ENCODE data around the gene TSPOAP1.

TSPOAP1 gene

DNA sequence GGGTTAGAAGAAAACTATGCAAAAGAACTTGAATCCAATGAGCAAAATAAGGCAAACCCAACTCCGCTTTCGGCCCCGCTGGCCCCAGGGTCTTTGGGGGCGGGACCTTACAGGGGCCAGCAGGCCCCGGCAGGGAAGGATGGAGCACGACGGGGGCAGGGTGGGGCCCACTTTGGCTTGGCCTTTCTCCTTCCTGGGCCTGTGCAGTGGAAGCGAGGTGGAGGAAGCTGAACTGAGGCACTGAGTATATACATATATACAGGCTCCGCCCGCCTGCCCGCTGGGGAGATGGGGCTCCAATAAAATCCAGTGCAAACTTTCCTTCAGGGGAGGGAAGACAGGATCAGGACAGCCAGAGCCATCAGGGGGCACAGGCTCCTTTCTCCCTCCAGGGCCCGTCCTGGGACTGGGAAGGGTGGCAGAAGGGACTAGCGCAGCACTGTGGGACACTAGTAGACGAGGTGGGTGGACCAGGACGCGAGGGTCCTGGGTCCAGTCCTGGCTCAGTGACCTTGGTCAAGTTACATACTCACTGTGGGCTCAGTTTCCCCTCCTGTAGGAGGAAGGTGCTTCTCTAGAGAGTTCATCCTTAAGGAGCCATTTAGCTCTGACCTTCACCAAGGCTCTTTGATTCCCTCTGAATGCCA lies 27.0 kb downstream of the TSPOAP1 start:
- no peak for DNase-seq

DNA sequence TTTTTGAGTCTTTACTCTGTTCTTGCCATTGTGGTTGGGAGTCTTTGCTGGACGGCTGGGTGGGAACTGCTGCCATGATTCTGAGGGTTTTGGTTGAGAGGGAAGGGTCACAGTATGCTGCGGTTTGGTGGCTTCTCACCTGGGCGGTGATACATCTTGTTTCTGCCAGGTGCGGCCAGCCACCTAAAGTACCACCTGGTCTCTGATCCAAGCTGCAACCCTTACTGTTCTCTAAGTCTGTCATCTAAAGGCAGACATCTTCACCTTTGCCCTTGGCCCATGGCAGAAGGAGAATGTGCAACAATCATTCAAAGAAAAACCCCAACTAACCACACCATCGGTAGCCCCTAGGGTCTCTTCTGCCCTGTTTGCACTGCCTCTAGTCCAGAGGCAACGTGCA lies 28.3 kb downstream of the TSPOAP1 start:
- no peak for DNase-seq

DNA sequence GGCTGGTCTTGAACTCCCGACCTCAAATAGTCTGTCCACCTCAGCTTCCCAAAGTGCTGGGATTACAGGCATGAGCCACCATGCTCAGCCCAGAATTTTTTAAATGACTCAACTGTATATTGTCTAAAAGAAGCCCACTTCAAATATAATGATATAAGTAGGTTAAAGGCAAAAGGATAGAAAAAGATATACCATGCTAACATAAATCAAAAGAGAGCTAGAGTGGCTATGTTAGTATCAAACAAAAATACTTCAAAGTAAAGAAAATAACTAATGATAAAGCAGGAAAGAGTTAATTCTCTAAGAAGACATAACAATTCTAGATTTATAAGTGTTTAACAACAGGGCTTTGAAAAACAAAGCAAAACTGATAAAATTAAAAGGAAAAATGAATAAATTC lies 34.6 kb downstream of the TSPOAP1 start:
- no peak for DNase-seq

DNA sequence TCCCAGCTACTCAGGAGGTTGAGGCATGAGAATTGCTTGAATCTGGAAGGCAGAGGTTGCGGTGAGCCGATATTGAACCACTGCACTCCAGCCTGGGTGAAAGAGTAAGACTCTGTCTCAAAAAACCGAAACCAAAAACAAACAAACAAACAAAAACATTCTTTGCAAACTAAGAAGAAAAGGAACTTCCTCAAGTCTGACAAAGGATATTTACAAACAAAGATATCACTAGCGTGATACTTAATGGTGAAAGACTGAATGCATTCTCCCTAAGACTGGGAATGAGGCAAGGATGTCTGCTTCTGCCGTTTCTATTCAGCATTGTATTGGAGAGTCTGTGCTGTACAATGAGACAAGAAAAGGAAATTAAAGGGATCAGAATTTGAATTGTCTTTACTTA lies 37.3 kb downstream of the TSPOAP1 start:
- no peak for DNase-seq

DNA sequence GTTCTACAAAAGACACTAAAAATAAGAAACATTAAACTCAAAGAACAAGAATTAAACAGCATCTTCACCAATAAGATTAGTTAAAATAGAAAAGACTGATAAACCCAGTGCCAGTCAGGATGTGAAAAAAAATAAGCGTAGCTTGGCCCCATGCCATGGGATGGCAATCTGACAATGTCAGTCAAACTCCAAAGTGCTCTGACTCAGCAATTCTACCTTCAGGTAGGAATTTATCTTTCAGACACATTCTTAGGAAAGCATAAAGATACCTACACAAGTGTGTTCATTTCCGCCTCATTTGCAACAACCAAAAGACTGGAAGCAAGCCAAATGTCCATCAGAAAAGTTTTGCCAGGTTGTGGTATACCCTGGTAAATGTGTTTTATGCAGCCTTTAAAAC lies 38.7 kb downstream of the TSPOAP1 start:
- no peak for DNase-seq

DNA sequence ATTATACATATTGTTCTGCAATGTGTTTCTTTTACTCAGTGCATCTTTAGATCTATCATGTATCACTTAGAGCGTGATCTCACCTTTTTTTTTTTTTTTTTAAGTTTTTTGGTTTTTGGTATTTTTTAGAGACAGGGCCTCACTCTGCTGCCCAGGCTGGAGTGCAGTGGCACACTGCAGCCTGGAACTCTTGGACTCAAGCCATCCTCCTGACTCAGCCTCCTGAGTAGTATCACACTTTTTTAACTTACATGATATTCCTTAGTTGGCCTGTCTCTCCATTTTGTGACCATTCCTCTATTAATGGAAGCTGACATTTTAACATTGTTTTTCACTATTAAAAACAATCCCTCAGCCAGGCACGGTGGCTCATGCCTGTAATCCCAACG lies 43.2 kb downstream of the TSPOAP1 start:
- no peak for DNase-seq

DNA sequence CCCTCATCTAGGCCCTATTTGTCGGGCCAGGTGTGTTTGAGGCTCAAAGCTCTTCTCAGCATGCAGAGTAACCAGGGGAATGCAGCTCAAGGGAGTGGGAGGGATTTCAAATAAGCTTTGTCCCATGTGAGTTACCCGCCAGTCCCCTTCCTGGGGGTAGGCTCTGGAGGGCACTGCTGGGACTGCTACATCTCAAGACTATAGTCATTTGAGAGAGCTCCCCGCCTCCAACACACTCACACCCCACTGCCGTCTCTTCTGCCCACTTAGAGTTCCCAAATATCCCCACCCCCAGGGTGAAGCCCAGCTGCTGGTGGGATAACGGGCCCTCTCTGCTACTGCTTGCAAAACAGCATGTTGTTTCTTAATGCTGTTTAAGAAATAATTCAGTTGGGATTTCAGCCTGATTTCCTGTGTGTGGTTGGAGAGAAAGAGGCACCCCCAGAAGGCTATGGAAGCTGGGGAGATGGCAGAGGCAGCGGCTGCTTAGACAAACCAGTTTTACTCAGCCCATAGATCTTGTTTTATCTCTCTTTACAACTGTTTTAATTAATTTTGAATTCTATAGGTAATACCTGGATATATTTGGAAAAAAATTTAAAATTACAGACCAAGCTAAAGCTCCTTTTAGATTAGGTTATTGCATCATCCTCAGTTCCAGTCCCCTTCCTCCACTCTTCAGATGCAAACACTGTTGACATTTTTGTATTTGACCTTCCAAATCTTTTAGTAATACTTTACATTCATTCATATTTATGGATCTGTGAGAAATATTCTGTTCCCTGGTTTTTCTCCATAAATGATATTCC lies 43.8 kb downstream of the TSPOAP1 start:
- DNase-seq, result no peak

DNA sequence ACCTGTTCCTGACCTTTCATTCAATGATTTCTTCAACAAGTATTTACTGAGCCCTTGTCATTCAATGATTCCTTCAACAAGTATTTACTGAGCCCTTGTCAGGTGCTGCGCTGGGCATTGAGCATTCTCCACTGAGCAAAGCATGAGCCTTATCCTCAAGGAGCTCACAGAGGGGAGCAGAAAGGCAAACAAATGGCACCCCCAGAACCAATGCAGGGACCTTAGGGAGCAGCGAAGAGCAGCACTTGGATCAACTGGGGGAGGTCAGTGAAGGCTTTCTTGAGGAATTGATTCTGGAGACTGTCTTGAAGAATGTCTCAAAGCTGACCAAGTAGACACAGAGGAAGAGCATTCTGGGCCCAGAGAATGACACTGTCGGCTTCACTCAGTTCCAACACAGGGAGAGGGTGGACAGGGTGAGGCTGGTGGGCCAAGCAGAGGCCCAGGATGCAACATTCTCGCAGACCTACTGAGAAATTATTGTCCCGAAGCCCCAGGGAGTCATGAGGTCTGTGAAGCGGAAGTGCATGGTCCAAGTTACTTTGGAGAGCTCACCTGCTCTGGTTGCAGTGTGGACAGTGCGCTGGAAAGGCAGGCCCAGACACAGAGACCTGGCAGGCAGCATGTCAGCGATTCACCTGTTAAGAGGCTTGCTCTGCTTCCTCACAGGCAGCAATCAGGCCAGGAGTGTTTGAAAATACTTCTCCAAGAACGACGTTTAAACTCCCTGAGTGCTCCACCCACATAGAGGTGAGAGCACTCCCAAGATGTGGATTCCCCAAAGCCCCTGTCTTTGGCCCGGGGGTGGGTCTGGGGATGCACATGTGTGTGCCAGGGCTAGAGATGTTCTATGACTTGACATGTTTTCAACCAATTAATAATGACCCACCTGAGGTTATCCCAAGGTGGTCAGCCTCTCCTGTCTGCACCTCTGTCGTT lies 44.7 kb downstream of the TSPOAP1 start:
- DNase-seq, result no peak

DNA sequence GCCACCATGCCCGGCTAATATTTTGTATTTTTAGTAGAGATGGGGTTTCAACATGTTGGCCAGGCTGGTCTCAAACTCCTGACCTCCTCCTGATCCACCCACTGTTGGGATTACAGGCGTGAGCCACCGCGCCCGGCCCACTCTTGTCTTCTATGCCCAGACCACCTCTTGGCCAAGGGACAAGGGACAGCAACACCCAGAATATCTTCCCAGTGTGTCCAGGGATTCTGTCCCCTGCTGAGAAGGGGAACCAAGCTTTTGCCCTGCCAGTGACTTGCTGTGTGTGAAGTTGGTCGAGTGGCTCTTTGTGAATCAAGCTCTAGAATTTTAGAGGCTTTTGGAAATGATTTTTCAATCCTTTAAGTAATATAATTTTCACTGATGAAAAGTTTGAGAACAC lies 46.2 kb downstream of the TSPOAP1 start:
- DNase-seq, result no peak

DNA sequence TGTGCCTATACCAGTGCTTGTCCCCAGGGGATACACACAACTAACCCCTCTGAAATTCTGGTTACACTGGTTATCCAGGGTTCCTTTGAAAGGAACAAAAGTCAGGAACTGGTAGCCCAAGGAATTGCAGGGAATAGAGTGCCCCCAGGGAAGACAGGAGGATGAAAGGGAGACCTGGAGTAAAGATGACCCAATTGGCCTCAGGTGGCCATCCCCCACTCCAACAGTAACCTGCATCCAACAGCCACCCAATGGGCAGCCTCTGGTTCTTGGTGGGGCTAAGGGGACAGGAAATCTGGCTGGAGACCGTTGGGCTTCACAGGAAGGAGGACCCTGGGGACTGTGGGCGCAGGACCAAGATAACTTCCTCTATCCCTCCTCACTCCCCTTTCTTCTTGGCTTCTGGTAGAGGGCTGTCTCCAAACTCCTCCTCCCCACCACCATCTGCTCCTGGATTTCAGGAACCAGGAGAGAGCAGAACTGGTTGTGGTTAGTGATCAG lies 47.0 kb downstream of the TSPOAP1 start:
- no peak for DNase-seq

DNA sequence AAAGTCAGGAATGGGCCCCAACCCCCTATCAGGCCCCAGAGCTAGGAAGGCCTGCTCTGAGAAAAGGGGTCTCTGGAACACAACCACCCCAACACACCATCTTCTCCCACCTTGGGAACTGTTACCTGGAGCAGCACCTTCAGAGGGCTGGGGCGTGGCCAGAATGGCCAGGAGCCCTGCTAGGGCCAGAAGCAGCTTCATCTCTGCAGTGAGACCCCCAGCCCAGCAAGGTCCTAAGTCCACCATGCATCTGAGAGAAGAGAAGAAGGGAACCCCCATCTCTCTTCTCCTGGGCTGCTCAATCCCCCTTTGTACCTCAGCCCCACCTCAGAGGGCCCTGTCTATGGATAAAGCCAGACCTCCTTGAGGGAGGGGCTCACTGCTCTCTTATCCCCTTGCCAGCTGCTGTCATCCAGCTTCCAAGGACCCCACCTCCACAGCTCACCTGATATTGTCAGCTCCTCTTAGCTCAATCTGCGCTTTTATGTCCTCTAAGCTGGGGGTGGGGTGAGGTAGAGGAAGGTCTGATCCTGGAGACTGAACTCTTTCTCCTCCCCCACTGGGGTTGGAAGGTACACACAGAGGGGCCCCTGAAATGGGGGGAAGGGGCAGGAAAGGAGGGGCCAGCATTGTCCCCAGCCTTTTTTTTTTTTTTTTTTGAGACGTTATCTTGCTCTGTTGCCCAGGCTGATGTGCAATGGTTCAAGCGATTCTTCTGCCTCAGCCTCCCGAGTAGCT lies 47.9 kb downstream of the TSPOAP1 start, which contains the start of gene MPO:
Gene MPO, minus strand, starts transcription at position 456 of the 738 bp plus-strand sequence. Its CDS starts 177 bp downstream, at position 279.
- DNase-seq, result no peak

DNA sequence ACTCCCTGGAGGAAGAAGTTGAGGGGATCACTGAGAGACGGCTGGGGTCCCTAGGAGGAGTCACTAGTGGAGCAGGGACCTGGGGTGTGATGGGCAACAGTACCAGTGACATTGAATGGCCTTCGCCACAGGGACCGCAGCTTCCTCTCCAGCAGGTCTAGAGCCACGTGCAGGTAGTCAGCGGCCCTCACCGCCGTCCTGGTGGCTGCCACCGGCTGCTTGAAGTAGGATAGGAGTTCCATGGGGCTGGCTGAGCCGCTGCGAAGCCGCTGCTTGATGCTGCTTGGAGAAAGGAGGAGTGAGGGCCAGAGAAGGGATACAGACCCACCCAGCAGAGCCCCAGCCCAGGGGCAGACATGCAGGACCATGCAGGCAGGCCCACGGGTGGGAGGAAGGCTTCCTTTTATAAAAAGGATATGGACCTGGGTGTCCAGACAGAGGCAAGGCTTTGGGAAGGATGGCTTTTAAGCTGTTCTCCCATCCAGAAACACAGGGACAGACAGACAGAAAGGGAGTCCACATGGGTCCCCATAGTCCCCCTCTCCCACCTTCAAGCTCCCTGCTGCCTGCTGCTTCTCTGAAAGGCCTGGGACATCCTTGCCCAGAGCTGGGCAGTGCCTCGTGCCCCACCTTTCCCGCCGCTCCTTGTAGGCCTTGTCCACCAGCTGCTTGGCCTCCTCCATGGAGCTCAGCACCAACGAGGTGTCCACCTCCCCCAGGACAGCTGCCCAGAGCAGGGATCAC lies 48.7 kb downstream of the TSPOAP1 start:
- no peak for DNase-seq

DNA sequence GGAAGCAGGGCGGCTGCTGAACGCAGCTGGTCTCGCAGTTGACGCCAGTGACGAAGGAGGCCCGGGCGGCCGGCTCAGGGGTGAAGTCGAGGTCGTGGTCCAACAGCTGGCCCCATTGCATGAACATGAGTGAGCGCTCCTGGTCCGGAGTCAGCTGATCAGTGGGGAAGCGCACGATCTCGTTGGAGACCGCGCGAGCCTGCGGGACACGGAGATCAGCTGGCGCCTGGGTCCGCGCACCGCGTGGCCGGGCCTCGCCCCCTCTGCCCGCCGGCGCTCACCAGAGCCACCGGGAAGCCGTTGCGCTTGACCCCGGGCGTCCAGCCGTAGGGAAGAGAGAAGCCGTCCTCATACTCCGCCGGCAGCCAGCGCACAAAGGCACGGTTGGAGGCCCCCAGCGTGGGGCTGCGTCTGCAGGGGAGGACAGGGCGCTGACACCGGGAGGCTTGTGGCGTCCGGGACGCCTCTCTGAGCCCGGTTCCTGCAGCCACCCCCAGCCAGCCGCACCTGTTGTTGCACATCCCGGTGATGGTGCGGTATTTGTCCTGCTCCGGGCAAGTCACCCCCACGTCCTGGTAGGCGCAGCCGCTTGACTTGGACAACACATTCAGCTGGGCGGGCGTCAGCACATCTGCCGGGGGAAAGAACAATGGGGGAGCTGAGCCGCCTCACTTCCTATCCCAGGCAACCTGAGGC lies 49.4 kb downstream of the TSPOAP1 start:
- DNase-seq, result no peak

DNA sequence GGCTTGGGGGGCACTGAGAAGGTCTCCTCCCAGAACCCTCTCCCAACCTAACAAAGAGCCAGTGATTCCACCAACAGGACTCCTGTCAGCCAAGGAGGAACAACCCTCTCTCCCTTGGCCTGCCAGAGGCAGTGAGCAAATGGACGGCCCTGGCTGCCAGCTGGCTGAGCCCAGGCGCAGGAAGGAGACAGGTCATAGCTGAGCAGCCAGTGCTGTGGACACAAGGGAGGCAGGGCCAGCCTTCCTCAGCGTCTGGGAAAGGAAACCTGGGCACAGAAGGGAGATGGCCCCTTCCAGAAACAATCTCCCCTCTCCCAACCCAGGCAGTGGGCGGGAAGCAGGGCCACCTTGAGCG lies 50.0 kb downstream of the TSPOAP1 start:
- DNase-seq, result no peak

DNA sequence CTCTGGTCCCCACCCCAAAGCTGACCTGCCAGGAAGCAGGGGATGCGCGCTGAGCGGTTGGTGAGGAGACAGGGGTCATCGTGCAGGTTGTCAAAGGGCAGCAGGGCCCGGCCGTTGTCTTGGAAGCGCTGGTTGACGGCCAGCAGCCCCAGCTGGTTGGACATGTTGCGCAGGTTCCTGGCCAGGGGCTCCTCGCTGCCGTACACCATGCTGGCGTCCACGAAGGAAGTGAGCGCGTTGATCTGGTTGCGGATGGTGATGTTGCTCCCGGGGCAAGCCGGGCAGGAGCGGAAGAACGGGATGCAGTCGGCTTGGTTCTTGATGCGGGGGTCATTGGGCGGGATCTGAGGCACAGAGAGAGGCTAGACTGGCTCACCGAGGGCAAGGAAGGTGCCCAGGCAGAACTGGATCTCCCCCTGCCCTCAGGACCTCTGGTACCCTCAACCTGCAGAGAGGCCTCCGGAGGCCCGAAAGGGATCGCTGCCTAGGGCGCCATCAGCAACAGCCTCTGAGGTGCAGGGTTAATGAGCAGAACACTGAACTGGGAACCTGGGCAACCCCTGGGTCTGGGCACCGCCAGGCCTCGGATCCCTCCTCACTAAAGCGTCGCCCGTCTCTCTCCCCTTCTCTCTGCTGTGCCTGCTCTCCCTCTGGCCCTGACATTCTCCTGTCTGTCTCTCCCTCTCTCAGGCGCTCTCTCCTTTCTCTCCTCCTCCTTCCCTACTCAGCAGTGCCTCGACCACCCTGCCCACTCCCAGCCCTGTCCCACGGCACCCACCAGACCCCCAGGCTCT lies 50.6 kb downstream of the TSPOAP1 start:
- DNase-seq, result no peak

DNA sequence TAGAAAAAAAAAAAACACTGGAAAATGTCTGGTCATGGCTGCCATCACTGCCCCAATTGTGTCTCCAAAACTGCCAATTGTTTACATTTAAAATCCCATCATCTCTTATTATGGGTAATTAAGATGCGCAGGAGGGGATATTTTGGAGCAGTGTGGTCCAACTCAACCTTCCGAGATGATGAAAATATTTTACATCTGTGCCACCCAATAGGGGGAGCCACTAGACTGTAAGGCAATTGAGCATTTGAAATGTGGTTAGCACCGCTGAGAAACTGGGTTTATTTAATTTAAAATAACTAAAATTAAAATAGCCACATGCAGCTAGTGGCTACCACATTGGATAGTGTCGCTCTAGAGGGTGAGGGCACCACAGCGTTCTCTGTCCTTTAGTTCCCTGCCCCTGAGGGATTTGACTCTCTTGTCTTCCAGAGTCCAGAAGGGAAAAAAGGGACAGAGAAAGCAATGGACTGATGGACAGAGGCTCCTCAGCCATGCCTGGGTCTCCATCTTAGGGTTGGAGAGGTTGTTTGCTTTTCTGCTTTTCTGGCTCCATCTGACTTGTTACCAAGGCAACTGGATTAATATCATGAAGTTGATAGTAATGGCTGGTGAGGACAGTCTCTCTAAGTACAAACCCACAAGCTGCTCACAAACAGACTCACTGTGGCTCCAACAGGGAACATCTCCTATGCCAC lies 51.3 kb downstream of the TSPOAP1 start:
- peak; percentile 44 for DNase-seq

DNA sequence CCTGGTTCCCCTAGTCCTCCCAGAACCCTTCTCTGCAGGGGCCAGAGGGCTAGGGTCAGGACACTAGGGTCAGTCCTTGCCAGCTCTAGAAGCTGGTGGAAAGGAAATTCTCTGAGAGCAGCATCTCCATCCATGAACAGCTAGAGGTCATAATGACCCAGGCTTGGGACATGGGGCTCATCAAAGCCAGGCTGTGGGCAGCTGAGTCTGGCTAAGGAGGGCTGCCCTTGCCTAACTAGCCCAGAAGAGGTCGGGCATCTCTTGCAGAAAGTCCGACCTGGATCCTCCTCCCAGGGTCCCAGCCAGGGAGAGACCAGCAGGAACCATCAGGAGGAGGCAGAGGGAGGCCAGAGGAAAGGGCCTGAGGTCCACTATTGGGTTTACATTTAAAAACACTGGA lies 52.2 kb downstream of the TSPOAP1 start:
- no peak for DNase-seq

DNA sequence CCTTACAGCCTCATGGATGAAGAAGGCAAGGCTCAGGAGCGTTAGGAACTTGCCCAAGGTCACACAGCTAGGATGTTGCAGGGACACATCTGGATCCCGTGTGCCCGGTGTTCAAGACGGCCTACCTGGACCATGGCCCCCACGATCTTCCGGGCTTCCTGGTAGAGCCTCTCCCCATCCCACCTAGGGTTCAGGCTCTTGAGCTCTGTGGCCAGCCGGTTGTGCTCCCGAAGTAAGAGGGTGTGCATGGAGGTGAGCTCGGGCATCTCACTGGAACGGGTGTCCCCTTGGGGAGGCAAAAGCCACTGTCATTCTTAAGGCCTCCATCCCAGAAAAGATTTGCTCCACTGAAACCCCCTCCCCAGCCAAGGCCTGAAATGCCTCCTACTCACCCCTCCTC lies 53.2 kb downstream of the TSPOAP1 start:
- no peak for DNase-seq

DNA sequence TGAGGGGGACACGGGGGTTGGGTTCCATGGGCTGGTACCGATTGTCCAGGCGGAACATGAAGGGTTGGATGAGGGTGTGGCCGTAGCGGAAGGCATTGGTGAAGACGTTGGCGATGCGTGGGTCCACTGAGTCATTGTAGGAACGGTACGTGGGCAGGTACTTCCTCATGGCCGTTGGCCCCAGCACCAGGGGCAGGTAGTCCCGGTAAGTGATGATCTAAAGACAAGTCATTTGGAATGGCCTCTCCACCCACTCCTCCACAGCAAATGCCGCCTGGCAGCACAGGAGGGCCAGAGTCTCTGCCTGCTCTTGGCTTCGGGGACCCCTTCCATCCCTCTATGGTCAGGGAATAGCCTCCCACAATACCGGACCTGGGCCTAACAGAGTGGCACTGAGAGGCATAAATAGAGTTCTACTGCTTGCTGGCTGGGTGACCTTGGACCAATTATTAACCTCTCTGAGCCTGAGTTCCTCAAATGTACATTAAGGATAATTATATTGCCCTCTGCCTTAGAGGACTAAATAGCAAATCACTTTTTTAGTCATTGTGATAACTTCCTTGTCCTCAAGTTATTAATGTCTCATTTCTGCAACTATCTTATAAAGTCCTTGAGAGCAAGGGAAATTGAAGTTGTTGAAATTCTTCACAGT lies 55.0 kb downstream of the TSPOAP1 start:
- peak; percentile 36 for DNase-seq
